GM12875 (cell line): Measurements from ENCODE around the gene SLC38A7.

Experiments
- H3K4me3 ChIP-seq: one replicate; pipeline ENCODE4 v1.5.1; 2011; ENCODE audit warnings: low read depth, low read length, control low read depth
- CTCF ChIP-seq: IDR thresholded peaks from 2 replicates; pipeline ENCODE4 v1.5.1; 2011; ENCODE audit warnings: low read depth, mild to moderate bottlenecking, control low read depth, inconsistent platforms, low read length, moderate library complexity, borderline replicate concordance; ENCODE audit not compliant: insufficient read depth

The SLC38A7 gene

GRCh38 chr16:58636466-58636865 is 48.1 kb downstream of the SLC38A7 start:
- H3K4me3 ChIP-seq: no peak overlapping the region
- no peak for TF ChIP-seq CTCF

- no peak overlapping the region for H3K4me3 ChIP-seq
- TF ChIP-seq CTCF: no peak
Observed at GRCh38 chr16:58635502-58635901, 49.1 kb downstream of the SLC38A7 start.

GRCh38 chr16:58634265-58634802 is 50.2 kb downstream of the SLC38A7 start:
- H3K4me3 ChIP-seq: no peak overlapping the region
- TF ChIP-seq CTCF: no peak

- no peak for TF ChIP-seq CTCF
- peak within 1 kb of the TSS; percentile 68 for H3K4me3 ChIP-seq
Observed at GRCh38 chr16:58629733-58630640, 54.6 kb downstream of the SLC38A7 start, which contains the start of gene CNOT1. Gene CNOT1, minus strand, starts transcription at chr16:58629826. Its CDS starts 30,489 bp downstream, at chr16:58599337.

- TF ChIP-seq CTCF: no peak
- H3K4me3 ChIP-seq: peak overlapping the region; percentile 68
Observed at GRCh38 chr16:58628845-58629732, 55.5 kb downstream of the SLC38A7 start.

- no peak for TF ChIP-seq CTCF
- no peak overlapping the region for H3K4me3 ChIP-seq
Observed at GRCh38 chr16:58624209-58624608, 60.4 kb downstream of the SLC38A7 start.
